Activated gamma-delta T cell treated with Interleukin-2 at 50 U/mL for 16 hours (primary cell): ENCODE data around the gene PLPP1.

ENCODE experiments used
- DNase-seq: peaks from one replicate; pipeline ENCODE4 v3.0.0-alpha.2; 2020

Gene PLPP1

GRCh38 chr5:55534436-55535198 lies at the start of gene PLPP1:
Gene PLPP1, minus strand, starts transcription at chr5:55534964. Its CDS starts 335 bp downstream, at chr5:55534629.
- DNase-seq, result peak; percentile 76

- DNase-seq, result no peak
These were observed 48.8 kb upstream of the PLPP1 start for GRCh38 chr5:55583578-55583977.

GRCh38 chr5:55582256-55582655 lies 47.5 kb upstream of the PLPP1 start:
- DNase-seq, result no peak

GRCh38 chr5:55580042-55580441 lies 45.3 kb upstream of the PLPP1 start:
- DNase-seq, result no peak

- DNase-seq, result no peak
These were observed 44.0 kb upstream of the PLPP1 start for GRCh38 chr5:55578771-55579170.

GRCh38 chr5:55577353-55578060 lies 42.7 kb upstream of the PLPP1 start:
- no peak for DNase-seq

- DNase-seq, result no peak
These were observed 41.9 kb upstream of the PLPP1 start for GRCh38 chr5:55576661-55577060.

GRCh38 chr5:55575815-55576583 lies 41.2 kb upstream of the PLPP1 start:
- no peak for DNase-seq

GRCh38 chr5:55572600-55572999 lies 37.8 kb upstream of the PLPP1 start:
- no peak for DNase-seq

GRCh38 chr5:55572020-55572419 lies 37.3 kb upstream of the PLPP1 start:
- no peak for DNase-seq

GRCh38 chr5:55570570-55570969 lies 35.8 kb upstream of the PLPP1 start:
- no peak for DNase-seq

GRCh38 chr5:55570026-55570425 lies 35.3 kb upstream of the PLPP1 start:
- no peak for DNase-seq

GRCh38 chr5:55569513-55569865 lies 34.7 kb upstream of the PLPP1 start:
- DNase-seq, result no peak

- DNase-seq, result no peak
These were observed 34.1 kb upstream of the PLPP1 start for GRCh38 chr5:55568654-55569512.

- no peak for DNase-seq
These were observed 30.0 kb upstream of the PLPP1 start for GRCh38 chr5:55564721-55565120.

GRCh38 chr5:55558484-55558883 lies 23.7 kb upstream of the PLPP1 start:
- DNase-seq, result no peak

GRCh38 chr5:55557123-55557522 lies 22.4 kb upstream of the PLPP1 start:
- no peak for DNase-seq

GRCh38 chr5:55554585-55555202 lies 19.9 kb upstream of the PLPP1 start:
- no peak for DNase-seq

- no peak for DNase-seq
These were observed 17.1 kb upstream of the PLPP1 start for GRCh38 chr5:55551904-55552303.

GRCh38 chr5:55551358-55551757 lies 16.6 kb upstream of the PLPP1 start:
- no peak for DNase-seq

GRCh38 chr5:55547781-55548180 lies 13.0 kb upstream of the PLPP1 start:
- no peak for DNase-seq

GRCh38 chr5:55546947-55547346 lies 12.2 kb upstream of the PLPP1 start:
- DNase-seq, result no peak
